NT2/D1 (cell line): Measurements from ENCODE around the gene PRKCH.

ENCODE experiments used
- SUZ12 ChIP-seq: IDR thresholded peaks from 2 replicates; pipeline ENCODE4 v1.6.1; 2011; ENCODE audit not compliant: insufficient read length, insufficient read depth; ENCODE audit errors: extremely low read depth
- ZNF274 ChIP-seq: IDR thresholded peaks from 2 replicates; pipeline ENCODE4 v1.6.1; 2011; ENCODE audit warnings: mild to moderate bottlenecking, low read depth, low read length

DNA sequence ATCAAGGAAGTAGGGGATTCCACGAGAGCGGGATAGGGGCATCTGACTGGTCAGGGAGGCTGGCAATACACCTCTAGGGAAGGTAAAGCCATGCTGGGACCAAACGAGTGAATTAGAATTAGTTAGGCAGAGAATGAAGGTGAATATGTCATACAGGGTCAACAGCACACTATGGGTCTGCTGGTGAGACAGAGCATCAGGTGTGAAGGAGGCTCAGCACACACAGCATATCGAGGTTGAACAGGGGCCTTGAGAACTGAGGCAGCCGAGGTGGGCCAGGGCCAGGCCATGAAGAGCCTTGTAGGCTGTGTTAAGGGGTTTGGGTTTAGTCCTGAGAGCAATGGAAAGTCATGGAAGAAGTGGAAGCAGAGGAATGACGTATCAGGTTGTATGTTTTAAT is 137.8 kb downstream of the PRKCH start:
- TF ChIP-seq ZNF274 (no peak), SUZ12 (no peak)
